Fibroblast of mammary gland (primary cell): ENCODE data around the gene TMEM238L.

Experiments
- DNase-seq: peaks from one replicate; pipeline ENCODE4 v3.0.0-alpha.2; 2010; ENCODE audit warnings: low read depth
- H3K4me3 ChIP-seq: 2 replicates; pipeline ENCODE4 v1.5.1; 2011; ENCODE audit warnings: low read depth, mild to moderate bottlenecking, low read length, moderate library complexity; ENCODE audit not compliant: control insufficient read depth
- CTCF ChIP-seq: conservative IDR thresholded peaks from 2 replicates; pipeline ENCODE4 v1.5.1; 2011; ENCODE audit warnings: low read depth, low read length, inconsistent platforms; ENCODE audit not compliant: control insufficient read depth, insufficient read depth

Gene TMEM238L

GRCh38 chr17:10777131-10777807 is 26.6 kb downstream of the TMEM238L start:
- no peak overlapping the region for H3K4me3 ChIP-seq
- no peak for TF ChIP-seq CTCF
- no peak for DNase-seq

- no peak for TF ChIP-seq CTCF
- DNase-seq, result no peak
- no peak overlapping the region for H3K4me3 ChIP-seq
Measured at GRCh38 chr17:10776381-10776780, 27.5 kb downstream of the TMEM238L start.

GRCh38 chr17:10775740-10776356 is 28.1 kb downstream of the TMEM238L start:
- no peak for TF ChIP-seq CTCF
- H3K4me3 ChIP-seq, result no peak overlapping the region
- DNase-seq, result no peak

- DNase-seq, result no peak
- TF ChIP-seq CTCF, result no peak
- no peak overlapping the region for H3K4me3 ChIP-seq
Measured at GRCh38 chr17:10775058-10775457, 28.8 kb downstream of the TMEM238L start.

GRCh38 chr17:10773391-10773790 is 30.5 kb downstream of the TMEM238L start:
- TF ChIP-seq CTCF, result no peak
- no peak overlapping the region for H3K4me3 ChIP-seq
- no peak for DNase-seq

- DNase-seq, result peak; percentile 37
- H3K4me3 ChIP-seq, result no peak overlapping the region
- peak; percentile 80 for TF ChIP-seq CTCF
Measured at GRCh38 chr17:10772425-10773380, 31.2 kb downstream of the TMEM238L start.
